ENCODE measurements around the gene CPPED1. TPM values are rescaled to one million over a fixed set of nuclear protein-coding genes. Genes with fewer than 3 reads are reported as not detected.

The CPPED1 gene
- total RNA-seq, 2 experiments from 2014 or later: 12.7 to 13.5 TPM

DNA sequence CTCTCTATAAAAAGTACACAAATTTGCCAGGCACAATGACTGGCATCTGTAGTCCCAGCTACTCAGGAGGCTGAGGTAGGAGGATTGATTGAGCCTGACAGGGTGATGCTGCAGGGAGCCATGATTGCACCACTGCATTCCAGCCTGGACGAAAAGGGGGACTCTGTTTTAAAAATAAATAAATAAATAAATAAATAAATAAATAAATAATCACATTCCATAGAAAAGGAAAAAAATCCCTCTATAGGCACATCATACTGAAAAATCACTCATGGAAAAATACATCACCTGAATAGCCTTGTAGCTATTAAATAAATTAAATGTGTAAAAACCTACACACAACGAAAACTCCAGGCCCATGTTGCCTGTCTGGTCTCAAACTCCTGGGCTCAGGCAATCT lies 56.4 kb downstream of the CPPED1 start:
- POLR2A ChIA-PET: no interaction called here
- DNase-seq (no peak), ATAC-seq (no peak)
- Mint-ChIP-seq H3K27me3 (ENCODE audit: low read depth) (no peaks in the 10 kb centered on the region), H3K27ac (no peak overlapping the region), H3K4me1 (ENCODE audit: low read depth) (peaks cover 31% of the 10 kb centered on the region), H3K36me3 (ENCODE audit: low read depth) (peaks cover 21% of the 10 kb centered on the region), H3K9me3 (ENCODE audit: insufficient read depth) (peaks cover 20% of the 10 kb centered on the region), H3K4me3 (no peak overlapping the region)
- CTCF ChIA-PET: no interaction called here

DNA sequence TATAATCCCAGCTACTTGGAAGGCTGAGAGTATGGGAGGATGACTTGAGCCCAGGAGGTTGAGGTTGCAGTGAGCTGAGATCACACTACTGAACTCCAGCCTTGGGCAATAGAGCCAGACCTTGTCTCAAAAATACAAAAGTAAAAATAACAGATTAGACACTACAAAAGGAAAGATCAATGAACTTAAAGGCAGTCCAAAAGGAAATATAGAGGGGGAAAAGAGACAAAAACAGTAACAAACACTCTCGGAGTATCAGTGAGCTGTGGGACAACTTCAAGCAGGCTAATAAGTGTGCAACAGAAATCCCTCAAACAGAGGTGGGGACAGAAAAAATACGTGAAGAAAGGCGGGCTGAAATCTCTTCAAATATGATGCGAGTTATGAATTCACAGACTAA lies 58.8 kb downstream of the CPPED1 start:
- Mint-ChIP-seq H3K27me3 (ENCODE audit: low read depth) (no peaks in the 10 kb centered on the region), H3K27ac (no peak overlapping the region), H3K4me1 (ENCODE audit: low read depth) (peaks cover 10% of the 10 kb centered on the region), H3K4me3 (no peak overlapping the region), H3K36me3 (ENCODE audit: low read depth) (peaks cover 30% of the 10 kb centered on the region), H3K9me3 (ENCODE audit: insufficient read depth) (peaks cover 20% of the 10 kb centered on the region)
- POLR2A ChIA-PET: no interaction called here
- ATAC-seq (no peak), DNase-seq (no peak)
- CTCF ChIA-PET: no interaction called here

DNA sequence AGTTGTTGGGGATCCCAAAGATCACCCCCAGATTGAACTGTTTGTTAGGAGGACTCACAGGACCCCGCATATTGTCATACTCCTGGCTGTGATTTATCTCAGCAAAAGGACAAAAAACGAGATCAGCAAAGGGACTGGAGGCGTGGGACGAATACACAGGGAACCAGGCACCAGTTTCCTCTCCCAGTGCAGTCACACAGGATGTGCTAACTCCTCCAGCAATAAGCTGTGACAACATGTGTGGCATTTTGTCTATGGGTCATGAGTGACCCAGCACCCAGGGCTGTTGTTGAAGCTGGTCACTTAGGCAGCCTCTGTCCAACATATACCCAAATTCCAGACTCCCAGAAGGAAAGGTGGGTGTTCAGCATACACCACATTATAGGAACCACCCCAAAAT lies 60.9 kb downstream of the CPPED1 start:
- ChIA-PET CTCF (no interaction called here), POLR2A (no interaction called here)
- H3K27ac Mint-ChIP-seq: no peak overlapping the region
- no peaks in the 10 kb centered on the region for H3K4me1 Mint-ChIP-seq (ENCODE audit: low read depth)
- DNase-seq (no peak), ATAC-seq (no peak)
- H3K36me3 Mint-ChIP-seq (ENCODE audit: low read depth): peaks cover 36% of the 10 kb centered on the region
- H3K27me3 Mint-ChIP-seq (ENCODE audit: low read depth): no peaks in the 10 kb centered on the region
- H3K4me3 Mint-ChIP-seq: no peak overlapping the region
- peaks cover 20% of the 10 kb centered on the region for H3K9me3 Mint-ChIP-seq (ENCODE audit: insufficient read depth)

DNA sequence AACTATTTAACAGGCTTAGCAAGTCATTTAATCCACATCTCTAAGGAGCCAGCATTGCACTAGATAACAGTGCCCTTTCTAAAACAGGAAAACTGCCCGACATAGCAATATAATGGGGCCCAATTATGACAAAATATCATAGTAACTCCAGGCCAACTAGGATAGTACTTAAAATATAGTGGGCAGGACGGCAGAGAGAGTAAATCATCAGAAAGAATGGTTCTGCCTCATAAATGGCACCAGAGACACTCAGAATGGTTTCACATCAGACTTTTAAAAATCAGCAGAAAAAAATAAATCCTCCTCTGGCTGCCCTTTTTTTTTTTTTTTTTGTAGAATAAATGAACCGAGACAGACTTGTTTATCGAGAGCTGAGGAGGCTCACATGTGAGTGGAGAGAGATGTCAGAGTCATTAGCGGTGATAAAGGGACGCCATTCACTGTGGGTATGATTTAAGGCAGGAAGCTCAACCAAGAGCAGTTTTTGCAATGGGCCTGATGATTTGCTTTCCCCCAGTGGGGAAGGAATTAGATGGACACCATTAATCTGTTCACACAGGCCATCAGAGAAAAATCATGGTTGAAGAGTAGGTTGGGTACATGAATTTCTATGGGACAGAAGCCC lies 62.6 kb downstream of the CPPED1 start:
- DNase-seq (no peak), ATAC-seq (no peak)
- peaks cover 37% of the 10 kb centered on the region for H3K36me3 Mint-ChIP-seq (ENCODE audit: low read depth)
- ChIA-PET CTCF (no interaction called here), POLR2A (no interaction called here)
- no peak overlapping the region for H3K4me3 Mint-ChIP-seq
- H3K27me3 Mint-ChIP-seq (ENCODE audit: low read depth): no peaks in the 10 kb centered on the region
- peaks cover 20% of the 10 kb centered on the region for H3K9me3 Mint-ChIP-seq (ENCODE audit: insufficient read depth)
- no peaks in the 10 kb centered on the region for H3K4me1 Mint-ChIP-seq (ENCODE audit: low read depth)
- no peak overlapping the region for H3K27ac Mint-ChIP-seq

DNA sequence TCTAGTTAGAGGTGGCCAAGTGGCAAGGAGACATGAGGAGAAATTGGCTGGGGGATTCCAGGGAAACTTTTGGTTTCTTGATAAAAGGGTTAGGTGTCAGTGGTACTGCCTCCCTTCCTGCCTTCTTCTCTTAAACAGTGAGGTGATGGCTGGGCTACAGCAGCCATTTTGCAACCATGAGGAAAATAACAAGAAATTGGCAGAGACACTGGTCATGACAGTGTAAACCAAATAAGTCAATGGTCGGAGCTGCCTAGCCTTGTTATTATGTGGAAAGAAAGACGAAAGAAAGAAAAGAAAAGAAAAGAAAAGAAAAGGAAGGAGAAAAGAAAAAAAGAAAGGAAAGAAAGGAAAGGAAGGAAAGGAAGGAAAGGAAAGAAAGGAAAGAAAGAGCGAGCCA lies 63.9 kb downstream of the CPPED1 start:
- no peak overlapping the region for H3K27ac Mint-ChIP-seq
- CTCF ChIA-PET: no interaction called here
- H3K27me3 Mint-ChIP-seq (ENCODE audit: low read depth): no peaks in the 10 kb centered on the region
- POLR2A ChIA-PET: interaction anchor here (0.7 kb wide), 1 partner anchor 1477 kb away, joined by 3 read pairs; no protein-coding TSS in a partner anchor
- no peaks in the 10 kb centered on the region for H3K4me1 Mint-ChIP-seq (ENCODE audit: low read depth)
- peaks cover 14% of the 10 kb centered on the region for H3K9me3 Mint-ChIP-seq (ENCODE audit: insufficient read depth)
- DNase-seq (no peak), ATAC-seq (no peak)
- peaks cover 34% of the 10 kb centered on the region for H3K36me3 Mint-ChIP-seq (ENCODE audit: low read depth)
- H3K4me3 Mint-ChIP-seq: no peak overlapping the region

DNA sequence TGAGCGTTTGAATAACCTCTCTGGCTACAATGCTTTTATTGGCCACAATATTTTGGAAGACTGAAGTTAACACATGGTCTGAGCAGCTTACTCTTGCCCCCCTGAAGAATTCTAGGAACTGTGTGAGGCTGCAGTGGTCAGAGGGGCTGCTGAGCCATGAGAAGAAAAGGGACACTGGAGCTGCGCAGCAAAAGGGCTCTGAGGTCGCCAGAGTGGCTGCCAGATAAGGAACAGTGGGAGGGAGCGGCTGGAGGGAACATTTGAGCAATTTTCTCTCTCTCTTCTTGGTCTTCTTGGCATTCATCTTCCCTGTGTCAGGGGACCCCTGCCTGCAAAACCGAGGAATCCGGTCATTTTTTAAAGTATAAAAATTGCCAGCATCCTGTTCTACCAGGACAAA lies 66.1 kb downstream of the CPPED1 start:
- H3K27ac Mint-ChIP-seq: no peak overlapping the region
- H3K27me3 Mint-ChIP-seq (ENCODE audit: low read depth): no peaks in the 10 kb centered on the region
- ChIA-PET CTCF (no interaction called here), POLR2A (no interaction called here)
- peaks cover 43% of the 10 kb centered on the region for H3K36me3 Mint-ChIP-seq (ENCODE audit: low read depth)
- DNase-seq: no peak
- no peak overlapping the region for H3K4me3 Mint-ChIP-seq
- peaks cover 18% of the 10 kb centered on the region for H3K9me3 Mint-ChIP-seq (ENCODE audit: insufficient read depth)
- no peak for ATAC-seq
- no peaks in the 10 kb centered on the region for H3K4me1 Mint-ChIP-seq (ENCODE audit: low read depth)

DNA sequence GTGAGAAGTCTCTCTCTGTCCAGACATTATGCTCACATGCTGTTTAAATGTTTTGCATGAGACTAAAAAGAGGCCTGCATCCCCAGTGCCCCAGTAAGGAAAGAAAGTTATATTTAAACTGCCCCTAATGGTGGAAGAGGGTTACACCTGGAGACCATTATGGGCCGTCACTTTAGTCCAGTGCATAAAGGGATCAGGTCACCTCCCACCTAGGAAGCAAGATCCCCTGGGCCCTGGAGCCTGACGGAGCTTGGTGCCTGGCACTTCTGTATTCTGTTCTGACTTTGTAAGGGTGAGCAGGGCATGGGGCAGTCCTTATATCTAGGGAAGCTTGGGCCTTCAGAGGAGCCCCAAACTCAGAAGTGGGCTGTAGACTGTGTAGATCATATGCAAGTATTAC lies 67.9 kb downstream of the CPPED1 start:
- ChIA-PET POLR2A (no interaction called here), CTCF (no interaction called here)
- H3K27me3 Mint-ChIP-seq (ENCODE audit: low read depth): no peaks in the 10 kb centered on the region
- H3K4me3 Mint-ChIP-seq: no peak overlapping the region
- ATAC-seq (no peak), DNase-seq (no peak)
- H3K9me3 Mint-ChIP-seq (ENCODE audit: insufficient read depth): peaks cover 28% of the 10 kb centered on the region
- H3K36me3 Mint-ChIP-seq (ENCODE audit: low read depth): peaks cover 48% of the 10 kb centered on the region
- H3K27ac Mint-ChIP-seq: no peak overlapping the region
- no peaks in the 10 kb centered on the region for H3K4me1 Mint-ChIP-seq (ENCODE audit: low read depth)

DNA sequence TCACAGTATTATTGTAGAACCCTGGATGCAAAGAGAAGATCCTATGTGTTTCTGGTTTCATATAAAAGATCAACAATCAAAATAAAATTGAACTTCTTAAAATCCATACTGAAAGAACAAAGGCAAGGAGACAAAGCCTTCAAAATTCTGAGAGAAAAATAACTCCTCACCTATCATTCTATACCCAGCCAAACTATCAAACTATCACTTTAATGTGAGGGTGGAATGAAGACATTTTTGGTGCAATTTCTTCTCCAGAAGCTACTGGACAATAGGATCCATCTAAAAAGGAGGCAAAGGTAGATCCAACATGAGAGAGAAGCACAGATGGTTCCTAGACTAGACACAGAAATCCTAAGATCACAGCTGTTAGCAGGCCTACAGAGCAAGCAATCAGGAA lies 71.1 kb downstream of the CPPED1 start:
- DNase-seq (no peak), ATAC-seq (no peak)
- POLR2A ChIA-PET: no interaction called here
- H3K4me1 Mint-ChIP-seq (ENCODE audit: low read depth): peaks cover 3% of the 10 kb centered on the region
- H3K36me3 Mint-ChIP-seq (ENCODE audit: low read depth): peaks cover 35% of the 10 kb centered on the region
- CTCF ChIA-PET: interaction anchor here (1.2 kb wide), 1 partner anchor 25 kb away, joined by 4 read pairs; no protein-coding TSS in a partner anchor
- no peaks in the 10 kb centered on the region for H3K27me3 Mint-ChIP-seq (ENCODE audit: low read depth)
- H3K4me3 Mint-ChIP-seq: no peak overlapping the region
- peaks cover 28% of the 10 kb centered on the region for H3K9me3 Mint-ChIP-seq (ENCODE audit: insufficient read depth)
- no peak overlapping the region for H3K27ac Mint-ChIP-seq

DNA sequence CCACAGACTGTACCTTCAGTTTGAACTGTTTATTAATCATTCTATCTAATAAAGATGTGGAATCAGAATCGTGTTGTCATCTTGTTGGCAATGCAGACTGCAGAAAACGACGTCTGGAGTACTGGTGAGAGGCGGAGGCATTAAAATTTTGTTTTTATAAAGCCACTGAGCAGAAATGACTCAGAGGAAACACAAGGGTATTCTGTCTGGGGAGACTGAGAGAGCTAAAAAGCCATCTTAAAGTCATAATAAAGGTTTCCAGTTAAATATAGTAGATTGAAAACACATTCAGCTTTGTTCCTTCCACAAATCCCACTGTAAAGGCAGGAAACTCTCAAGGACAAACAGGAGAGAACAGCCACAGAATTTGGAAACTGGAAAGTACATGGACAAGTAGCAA lies 74.2 kb downstream of the CPPED1 start:
- DNase-seq: no peak
- CTCF ChIA-PET: no interaction called here
- Mint-ChIP-seq H3K4me1 (ENCODE audit: low read depth) (peaks cover 3% of the 10 kb centered on the region), H3K4me3 (no peak overlapping the region), H3K9me3 (ENCODE audit: insufficient read depth) (peaks cover 22% of the 10 kb centered on the region), H3K27ac (no peak overlapping the region), H3K36me3 (ENCODE audit: low read depth) (peaks cover 27% of the 10 kb centered on the region), H3K27me3 (ENCODE audit: low read depth) (no peaks in the 10 kb centered on the region)
- no peak for ATAC-seq
- POLR2A ChIA-PET: no interaction called here

DNA sequence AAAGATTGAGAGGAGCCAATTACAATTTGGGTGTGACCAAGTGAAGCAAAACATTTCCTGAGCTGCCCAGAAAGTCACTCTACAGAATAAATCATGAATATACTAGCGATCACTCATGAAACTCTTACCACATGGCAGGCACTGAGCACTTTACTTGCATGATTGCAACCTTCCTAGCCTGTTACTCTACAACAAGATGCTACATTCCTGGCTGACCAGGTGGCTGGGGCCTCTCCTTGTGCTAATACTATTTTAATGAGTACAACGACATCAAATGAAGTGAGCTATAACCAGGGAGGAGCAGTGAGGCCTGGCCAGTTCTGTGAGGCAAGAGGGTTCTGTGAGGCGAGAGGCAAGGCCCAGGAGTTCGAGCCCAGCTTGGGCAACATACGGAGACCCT lies 75.2 kb downstream of the CPPED1 start:
- no peak for DNase-seq
- Mint-ChIP-seq H3K9me3 (ENCODE audit: insufficient read depth) (peaks cover 17% of the 10 kb centered on the region), H3K4me3 (no peak overlapping the region), H3K36me3 (ENCODE audit: low read depth) (peaks cover 24% of the 10 kb centered on the region), H3K27ac (no peak overlapping the region), H3K4me1 (ENCODE audit: low read depth) (peaks cover 3% of the 10 kb centered on the region), H3K27me3 (ENCODE audit: low read depth) (no peaks in the 10 kb centered on the region)
- CTCF ChIA-PET: interaction anchor here (0.6 kb wide), 1 partner anchor 143 kb away, joined by 3 read pairs; no protein-coding TSS in a partner anchor
- POLR2A ChIA-PET: no interaction called here
- no peak for ATAC-seq

DNA sequence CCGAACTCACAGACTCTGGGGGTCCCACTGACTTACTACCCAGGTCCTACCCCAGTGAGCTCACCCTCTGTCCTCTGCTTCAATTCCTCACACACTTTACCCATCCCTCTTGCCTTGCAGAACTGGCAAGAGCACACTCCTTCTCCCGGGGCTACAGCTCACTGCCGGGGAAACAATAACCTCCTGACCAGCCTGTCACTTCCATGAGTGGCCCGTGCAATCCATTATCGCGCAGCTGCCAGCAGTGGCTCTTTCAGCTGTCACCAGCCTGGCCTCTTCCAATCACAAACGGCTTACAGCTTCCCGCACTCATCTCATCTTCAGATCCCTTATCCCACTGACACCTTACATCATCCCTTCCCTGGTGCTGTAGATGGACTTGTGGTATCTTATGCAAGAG lies 79.5 kb downstream of the CPPED1 start:
- Mint-ChIP-seq H3K4me1 (ENCODE audit: low read depth) (peaks cover under 1% of the 10 kb centered on the region), H3K27ac (no peak overlapping the region), H3K9me3 (ENCODE audit: insufficient read depth) (no peaks in the 10 kb centered on the region), H3K27me3 (ENCODE audit: low read depth) (no peaks in the 10 kb centered on the region), H3K4me3 (no peak overlapping the region), H3K36me3 (ENCODE audit: low read depth) (peaks cover 7% of the 10 kb centered on the region)
- no peak for DNase-seq
- ChIA-PET POLR2A (no interaction called here), CTCF (no interaction called here)
- ATAC-seq: no peak

DNA sequence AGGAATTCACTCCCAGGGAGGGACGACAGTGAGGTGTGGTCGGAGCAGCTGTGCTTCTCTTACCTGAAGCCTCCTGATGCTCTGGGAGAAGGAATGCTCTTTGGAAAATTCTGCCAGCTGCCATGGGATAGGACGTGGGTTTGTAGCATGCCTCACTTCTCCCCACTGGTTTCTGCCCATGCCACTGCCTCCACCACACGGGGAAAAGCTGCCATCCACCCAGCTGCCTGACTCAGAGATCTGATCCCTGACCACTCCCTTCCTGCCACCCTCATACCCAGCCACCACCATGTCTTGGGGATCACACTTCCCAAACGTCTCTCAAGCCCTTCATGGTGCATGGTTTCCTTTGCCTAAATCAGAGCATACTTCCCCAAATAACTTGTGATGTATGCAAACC lies 80.0 kb downstream of the CPPED1 start:
- H3K9me3 Mint-ChIP-seq (ENCODE audit: insufficient read depth): no peaks in the 10 kb centered on the region
- no peak overlapping the region for H3K4me3 Mint-ChIP-seq
- no peak for DNase-seq
- ATAC-seq: no peak
- no peak overlapping the region for H3K27ac Mint-ChIP-seq
- H3K4me1 Mint-ChIP-seq (ENCODE audit: low read depth): no peaks in the 10 kb centered on the region
- ChIA-PET CTCF (no interaction called here), POLR2A (no interaction called here)
- no peaks in the 10 kb centered on the region for H3K27me3 Mint-ChIP-seq (ENCODE audit: low read depth)
- H3K36me3 Mint-ChIP-seq (ENCODE audit: low read depth): peaks cover 11% of the 10 kb centered on the region

DNA sequence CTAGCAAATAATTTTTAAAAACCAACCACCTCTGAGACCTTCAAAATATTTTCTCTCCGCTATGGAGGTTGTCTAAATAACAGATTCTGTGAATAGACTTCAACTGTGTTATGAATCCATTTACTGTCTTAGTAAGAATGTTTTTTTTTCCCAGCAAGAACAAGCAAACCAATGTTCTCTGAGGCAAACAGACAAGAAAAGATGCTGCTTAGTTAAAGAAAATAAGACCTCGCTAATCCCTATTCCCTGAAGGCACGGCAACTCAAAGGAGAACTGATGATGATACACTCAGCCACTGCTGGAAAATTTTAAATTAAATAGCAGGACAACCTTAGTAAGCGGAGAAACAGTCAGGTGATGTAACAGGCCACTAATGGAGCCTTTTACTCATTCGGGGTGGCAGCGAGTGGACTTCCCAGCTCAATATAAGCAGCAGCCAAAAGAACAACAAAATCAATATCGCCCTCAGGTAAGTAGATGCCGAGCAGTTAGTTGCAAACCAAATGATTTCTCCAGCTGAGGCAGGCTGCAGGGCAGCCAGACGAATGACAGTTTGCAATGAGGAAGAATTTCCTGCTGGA lies 81.8 kb downstream of the CPPED1 start:
- CTCF ChIA-PET: no interaction called here
- Mint-ChIP-seq H3K9me3 (ENCODE audit: insufficient read depth) (no peaks in the 10 kb centered on the region), H3K27me3 (ENCODE audit: low read depth) (no peaks in the 10 kb centered on the region), H3K36me3 (ENCODE audit: low read depth) (peaks cover 15% of the 10 kb centered on the region), H3K27ac (no peak overlapping the region), H3K4me1 (ENCODE audit: low read depth) (no peaks in the 10 kb centered on the region), H3K4me3 (no peak overlapping the region)
- POLR2A ChIA-PET: no interaction called here
- no peak for DNase-seq
- no peak for ATAC-seq
